GM12873 (cell line): ENCODE results near the gene MLLT6.

Experiments
- TF ChIP-seq, protein P1 (sequence below): IDR thresholded peaks from 2 replicates; pipeline ENCODE4 v1.5.1; 2012; ENCODE audit warnings: low read depth, mild to moderate bottlenecking, moderate library complexity, low read length, control low read depth; ENCODE audit not compliant: insufficient read depth; ENCODE audit errors: missing control alignments

The MLLT6 gene

DNA sequence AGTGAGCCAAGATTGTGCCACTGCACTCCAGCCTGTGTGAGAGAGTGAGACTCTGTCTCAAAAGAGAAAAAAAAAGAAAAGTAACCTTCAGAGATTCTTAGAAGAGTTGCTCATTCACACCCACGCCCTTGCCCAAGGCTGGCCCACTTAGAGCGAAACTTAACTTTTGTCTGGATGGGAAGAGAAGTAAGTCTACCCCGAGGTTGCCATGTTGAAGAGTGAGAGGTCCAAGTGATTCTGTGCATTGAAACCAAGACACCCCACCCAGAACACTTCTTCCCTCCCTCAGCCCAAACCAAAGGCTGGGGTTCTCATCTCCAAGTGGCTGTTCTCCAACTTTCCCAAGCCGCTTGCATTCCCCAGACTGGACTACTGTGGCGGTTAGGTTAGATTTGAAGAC lies 22.7 kb downstream of the MLLT6 start:
- TF ChIP-seq, protein P1, sequence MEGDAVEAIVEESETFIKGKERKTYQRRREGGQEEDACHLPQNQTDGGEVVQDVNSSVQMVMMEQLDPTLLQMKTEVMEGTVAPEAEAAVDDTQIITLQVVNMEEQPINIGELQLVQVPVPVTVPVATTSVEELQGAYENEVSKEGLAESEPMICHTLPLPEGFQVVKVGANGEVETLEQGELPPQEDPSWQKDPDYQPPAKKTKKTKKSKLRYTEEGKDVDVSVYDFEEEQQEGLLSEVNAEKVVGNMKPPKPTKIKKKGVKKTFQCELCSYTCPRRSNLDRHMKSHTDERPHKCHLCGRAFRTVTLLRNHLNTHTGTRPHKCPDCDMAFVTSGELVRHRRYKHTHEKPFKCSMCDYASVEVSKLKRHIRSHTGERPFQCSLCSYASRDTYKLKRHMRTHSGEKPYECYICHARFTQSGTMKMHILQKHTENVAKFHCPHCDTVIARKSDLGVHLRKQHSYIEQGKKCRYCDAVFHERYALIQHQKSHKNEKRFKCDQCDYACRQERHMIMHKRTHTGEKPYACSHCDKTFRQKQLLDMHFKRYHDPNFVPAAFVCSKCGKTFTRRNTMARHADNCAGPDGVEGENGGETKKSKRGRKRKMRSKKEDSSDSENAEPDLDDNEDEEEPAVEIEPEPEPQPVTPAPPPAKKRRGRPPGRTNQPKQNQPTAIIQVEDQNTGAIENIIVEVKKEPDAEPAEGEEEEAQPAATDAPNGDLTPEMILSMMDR: no peak

DNA sequence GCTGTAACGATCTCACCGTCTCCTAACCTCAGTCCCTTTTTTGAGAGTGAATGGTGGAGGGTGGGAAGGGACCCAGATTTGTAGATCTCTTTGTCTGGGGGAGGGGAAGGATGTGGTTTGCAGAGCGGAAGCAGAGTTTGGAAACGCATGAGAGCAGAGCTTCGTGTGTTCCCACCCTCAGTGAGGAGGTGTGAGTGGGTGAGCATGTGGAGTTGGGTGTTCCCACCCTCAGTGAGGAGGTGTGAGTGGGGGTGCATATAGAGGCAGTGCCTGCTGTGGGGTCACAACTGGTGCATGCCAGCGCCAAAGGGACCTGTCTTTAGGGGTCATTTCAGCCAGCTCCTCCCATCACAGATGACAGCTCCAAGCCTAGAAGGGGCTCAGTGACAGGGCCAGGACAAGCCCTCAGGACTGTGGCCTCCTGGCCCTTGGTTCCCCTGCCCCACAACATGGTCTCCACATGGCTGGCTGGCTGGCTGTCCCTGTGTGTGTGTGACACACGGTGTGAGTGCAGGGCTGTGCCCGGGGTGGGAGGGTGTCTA lies 23.3 kb downstream of the MLLT6 start:
- TF ChIP-seq, protein P1: no peak

DNA sequence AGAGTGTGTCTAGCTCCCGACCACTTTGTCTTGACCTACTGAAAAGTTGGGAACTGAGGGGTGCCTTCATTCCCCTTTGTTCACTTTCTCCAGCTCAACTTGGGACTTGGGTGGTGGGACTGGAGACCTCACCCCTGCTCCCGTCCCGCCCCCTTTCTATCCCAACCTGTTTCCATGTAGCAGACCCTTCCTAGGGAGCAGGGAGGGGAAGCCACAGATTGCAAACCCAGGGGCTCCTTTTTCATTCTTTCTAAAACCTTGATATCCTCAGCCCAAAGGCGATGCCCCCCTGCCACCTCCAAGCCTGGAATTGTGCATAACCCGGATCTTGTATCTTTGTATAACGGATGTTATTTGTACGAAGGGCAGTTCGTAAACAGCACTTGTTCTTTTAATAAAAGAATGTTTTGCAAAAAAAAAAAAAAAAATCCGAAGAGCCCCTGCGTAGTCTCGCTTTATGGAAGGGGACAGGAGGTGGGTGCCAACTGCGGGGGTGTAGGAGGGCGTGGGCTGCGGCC lies 24.4 kb downstream of the MLLT6 start:
- TF ChIP-seq, protein P1: no peak

DNA sequence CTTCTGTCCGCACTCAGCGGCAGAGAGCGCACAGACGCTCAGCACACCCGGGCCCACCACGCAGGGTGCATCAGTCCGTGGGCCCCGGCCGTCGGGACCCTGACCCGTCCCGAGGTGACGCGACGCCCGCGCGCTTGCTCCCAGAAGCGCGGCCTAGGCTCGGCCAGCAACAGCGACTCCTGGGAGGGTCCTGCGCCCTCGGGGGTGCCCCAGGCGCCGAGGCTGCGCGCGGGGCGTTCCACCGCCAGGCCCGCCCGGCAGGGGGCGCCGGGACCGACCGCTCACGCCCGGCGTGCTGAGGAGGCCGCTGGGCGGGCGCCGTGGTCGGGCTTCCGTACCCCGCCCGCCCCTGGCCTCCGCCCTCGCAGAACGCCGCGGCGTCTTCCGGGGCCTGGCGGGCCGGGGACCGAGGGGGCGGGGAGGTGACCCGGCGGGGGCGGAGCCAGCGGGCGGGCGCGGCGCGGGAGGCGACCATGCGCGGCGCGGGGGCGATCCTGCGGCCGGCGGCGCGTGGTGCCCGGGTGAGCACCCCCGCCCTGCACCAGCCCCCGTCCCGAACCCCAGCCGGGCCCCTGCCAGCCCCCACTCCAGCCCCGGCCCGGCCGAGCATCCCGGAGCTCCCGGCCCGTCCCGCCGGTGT lies 24.9 kb downstream of the MLLT6 start, which contains the start of gene CISD3:
TSS of gene CISD3 (plus strand) at position 456 of the 640 bp plus-strand sequence. CDS start at position 474, 18 bp downstream.
- TF ChIP-seq, protein P1: peak; percentile 71

DNA sequence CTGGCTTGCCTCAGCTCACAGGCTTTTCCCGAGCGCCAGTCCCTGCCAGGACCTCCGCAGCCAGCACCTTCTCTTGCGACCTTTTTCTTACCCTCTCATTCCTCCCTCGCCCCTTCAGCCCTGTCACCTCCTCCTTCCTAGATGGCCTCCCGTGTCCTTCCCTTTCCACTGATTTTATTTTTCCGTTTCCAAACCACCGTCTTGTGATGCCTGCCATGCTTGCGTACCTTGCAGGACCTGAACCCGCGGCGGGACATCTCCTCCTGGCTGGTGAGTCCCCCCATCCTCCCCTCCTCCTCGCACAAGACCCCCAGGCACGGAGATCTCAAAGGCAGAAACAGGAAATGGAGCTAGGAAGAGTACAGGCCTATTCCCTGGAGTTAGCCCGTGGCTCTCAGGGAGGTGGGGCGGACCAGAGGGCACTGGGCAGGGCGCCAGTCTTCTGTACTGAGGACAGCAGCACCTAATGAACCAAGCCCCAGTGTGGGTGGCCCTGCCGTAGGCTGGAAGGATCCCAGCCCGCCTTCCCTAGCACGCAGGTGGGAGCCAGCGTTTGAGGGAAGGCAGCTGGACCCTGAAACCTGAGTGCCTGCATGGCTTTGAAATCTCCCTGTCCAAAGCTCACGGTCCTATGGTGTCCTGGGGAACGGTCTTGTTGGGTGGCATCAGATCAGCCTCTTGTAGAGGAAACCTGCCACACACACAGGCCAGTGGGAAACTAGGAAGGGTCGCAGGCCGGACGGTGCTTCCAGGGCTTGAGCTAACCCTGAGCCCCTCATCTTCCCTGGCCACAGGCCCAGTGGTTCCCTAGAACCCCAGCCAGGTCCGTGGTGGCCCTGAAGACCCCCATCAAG lies 25.7 kb downstream of the MLLT6 start:
- TF ChIP-seq, protein P1: no peak

DNA sequence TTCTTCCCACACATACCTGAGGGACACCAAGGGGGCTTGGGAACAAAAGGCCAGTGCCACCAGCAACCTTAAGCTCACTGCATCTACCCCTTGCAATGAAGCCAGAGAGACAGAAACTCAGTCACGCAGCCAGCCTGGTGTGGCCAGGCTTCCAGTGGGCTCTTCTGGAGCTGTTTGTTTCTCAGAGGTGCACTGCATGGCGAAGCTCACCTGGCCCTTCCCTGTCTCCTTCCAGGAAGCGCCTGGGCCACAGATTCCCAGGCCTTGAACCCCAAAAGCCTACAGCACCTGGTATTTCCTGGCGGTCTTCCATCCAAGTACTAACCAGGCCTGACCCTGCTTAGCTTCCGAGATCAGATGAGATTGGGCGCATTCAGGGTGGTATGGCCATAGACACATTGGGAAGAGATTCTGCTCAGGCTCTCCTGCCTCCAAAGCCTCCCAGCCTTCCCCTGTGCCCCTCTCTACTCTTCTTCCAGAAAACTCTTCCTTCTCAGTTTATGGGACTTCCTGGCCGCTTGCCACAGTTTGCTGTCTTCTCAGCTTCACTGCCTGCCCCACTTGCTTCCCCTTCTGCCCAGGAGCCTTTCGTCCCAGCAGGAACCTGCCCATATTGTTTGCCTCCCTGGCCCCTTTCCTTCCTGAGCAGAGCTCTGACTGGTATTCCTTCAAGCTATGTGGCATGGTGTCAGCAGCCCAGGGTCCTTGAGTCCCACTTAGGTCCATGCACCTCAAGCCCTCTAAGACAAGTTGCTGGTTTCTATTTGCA lies 26.6 kb downstream of the MLLT6 start:
- TF ChIP-seq, protein P1: no peak
